Measurements from ENCODE around the gene CYTH4. TPM values are rescaled to one million over a fixed set of nuclear protein-coding genes. Genes with fewer than 3 reads are reported as not detected.

CYTH4 gene
- total RNA-seq, 2 experiments from 2014 or later = 30.5 to 34.0 TPM

DNA sequence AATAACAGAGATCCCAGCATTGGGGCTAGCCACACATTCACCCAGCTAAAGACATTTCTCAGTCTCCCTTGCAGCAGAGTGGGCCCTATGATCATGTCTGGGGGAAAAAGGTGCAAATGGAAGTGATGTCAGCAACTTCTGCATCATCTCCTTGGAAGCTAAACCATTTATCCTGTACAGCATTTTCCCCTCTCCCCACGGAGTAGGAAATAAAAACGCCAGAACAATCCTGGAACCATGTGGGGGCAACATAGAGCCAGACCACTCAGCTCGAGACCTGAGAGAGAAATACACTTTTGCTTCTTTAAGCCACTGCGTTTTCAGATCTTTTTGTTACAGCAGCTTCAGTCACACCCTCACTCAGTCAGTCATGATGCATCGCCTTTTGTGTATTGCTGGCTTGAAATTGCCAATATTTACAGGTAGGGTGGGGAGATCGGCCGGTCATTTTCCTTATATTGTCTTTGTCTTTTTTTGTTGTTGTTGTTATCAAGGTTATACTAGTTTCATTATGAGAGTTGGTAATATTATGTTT is 29.1 kb upstream of the CYTH4 start:
- Mint-ChIP-seq H3K4me1 (ENCODE audit: low read depth) (peaks cover 29% of the 10 kb centered on the region), H3K27ac (no peak overlapping the region), H3K9me3 (no peaks in the 10 kb centered on the region), H3K4me3 (no peak overlapping the region), H3K27me3 (ENCODE audit: low read depth) (no peaks in the 10 kb centered on the region), H3K36me3 (ENCODE audit: low read depth) (no peaks in the 10 kb centered on the region)
- no peak for DNase-seq
- CTCF ChIA-PET = interaction anchor here (17.7 kb wide), 1 partner anchor 7 kb away, joined by 220 read pairs; no protein-coding TSS in a partner anchor
- intact Hi-C loops (cut with micrococcal nuclease) = no loop called here

DNA sequence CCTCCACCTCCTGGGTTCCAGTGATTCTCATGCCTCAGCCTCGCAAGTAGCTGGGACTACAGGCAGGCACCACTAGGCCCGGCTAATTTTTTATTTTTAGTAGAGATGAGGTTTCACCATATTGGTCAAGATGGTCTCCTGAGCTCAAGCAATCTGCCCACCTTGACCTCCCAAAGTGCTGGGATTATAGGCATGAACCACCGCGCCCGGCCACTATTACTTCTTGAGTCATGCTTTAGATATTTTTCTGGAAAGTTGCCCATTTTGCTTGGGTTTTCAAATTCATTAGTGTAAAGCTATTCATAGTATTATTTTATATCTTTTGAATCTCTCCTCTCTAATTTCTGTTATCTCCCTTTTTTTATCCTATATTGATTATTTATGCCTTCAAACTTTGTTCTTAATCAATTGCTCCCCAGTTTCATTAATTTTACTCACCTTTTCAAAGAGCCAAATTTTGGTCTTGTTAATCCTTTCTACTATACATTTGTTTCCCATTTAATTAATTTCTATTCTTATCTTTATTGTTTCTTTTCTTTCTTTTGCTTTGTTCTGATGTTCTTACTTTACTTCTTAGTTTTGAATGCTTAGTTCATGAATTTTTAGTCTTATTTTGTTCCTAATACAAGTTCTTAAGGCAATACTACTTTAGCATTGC is 28.0 kb upstream of the CYTH4 start:
- intact Hi-C loops (cut with micrococcal nuclease) = no loop called here
- Mint-ChIP-seq H3K27me3 (ENCODE audit: low read depth) (no peaks in the 10 kb centered on the region), H3K36me3 (ENCODE audit: low read depth) (no peaks in the 10 kb centered on the region), H3K27ac (no peak overlapping the region), H3K4me3 (no peak overlapping the region), H3K4me1 (ENCODE audit: low read depth) (peaks cover 36% of the 10 kb centered on the region), H3K9me3 (no peaks in the 10 kb centered on the region)
- no peak for DNase-seq
- CTCF ChIA-PET = interaction anchor here (1.0 kb wide), 1 partner anchor 9 kb away, joined by 3 read pairs; no protein-coding TSS in a partner anchor

DNA sequence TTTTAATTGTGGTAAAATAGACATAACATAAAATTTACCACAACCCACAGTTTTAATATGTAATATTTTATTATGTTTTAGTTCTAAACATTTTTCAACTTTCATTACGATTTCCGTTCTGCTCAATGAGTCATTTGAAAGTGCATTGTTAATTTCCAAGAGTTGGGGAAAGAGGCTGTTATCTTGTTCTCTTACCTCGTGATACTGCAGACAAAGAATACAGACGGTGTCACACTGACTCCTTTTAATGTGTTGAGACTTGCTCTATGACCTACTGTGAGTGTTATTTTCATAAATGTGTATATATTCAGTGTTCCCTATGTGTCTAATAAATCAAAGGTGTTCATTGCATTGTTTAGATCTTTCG is 27.5 kb upstream of the CYTH4 start:
- no peak for DNase-seq
- Mint-ChIP-seq H3K27ac (no peak overlapping the region), H3K36me3 (ENCODE audit: low read depth) (no peaks in the 10 kb centered on the region), H3K4me3 (no peak overlapping the region), H3K27me3 (ENCODE audit: low read depth) (no peaks in the 10 kb centered on the region), H3K9me3 (no peaks in the 10 kb centered on the region), H3K4me1 (ENCODE audit: low read depth) (peaks cover 41% of the 10 kb centered on the region)
- CTCF ChIA-PET = interaction anchor here (1.0 kb wide), 1 partner anchor 10 kb away, joined by 3 read pairs; no protein-coding TSS in a partner anchor
- intact Hi-C loops (cut with micrococcal nuclease) = loop anchor here (1.0 kb wide), 1 partner anchor 11 kb away; the partner anchor contains the start of gene RAC2

DNA sequence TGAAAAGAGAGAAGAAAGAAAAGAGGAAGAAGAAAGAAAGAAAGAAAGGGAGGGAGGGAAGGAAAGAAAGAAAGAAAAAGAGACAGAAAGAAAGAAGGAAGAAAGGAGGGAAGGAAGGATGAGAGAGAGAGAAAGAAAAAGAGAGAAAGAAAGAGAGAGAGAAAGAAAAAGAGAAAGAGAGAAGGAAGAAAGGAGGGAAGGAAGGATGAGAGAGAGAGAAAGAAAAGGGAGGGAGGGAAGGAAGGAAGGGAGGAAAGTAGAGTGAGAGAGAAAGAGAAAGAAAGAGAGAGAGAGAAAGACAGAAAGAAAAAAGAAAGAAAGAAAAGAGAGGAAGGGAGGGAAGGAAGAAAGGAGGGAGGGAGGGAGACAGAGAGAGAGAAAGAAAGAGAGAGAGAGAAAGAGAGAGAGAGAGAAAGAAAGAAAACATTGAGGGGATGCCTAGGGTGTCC is 26.7 kb upstream of the CYTH4 start:
- intact Hi-C loops (cut with micrococcal nuclease) = loop anchor here (1.0 kb wide), 1 partner anchor 11 kb away; the partner anchor contains the start of gene RAC2

DNA sequence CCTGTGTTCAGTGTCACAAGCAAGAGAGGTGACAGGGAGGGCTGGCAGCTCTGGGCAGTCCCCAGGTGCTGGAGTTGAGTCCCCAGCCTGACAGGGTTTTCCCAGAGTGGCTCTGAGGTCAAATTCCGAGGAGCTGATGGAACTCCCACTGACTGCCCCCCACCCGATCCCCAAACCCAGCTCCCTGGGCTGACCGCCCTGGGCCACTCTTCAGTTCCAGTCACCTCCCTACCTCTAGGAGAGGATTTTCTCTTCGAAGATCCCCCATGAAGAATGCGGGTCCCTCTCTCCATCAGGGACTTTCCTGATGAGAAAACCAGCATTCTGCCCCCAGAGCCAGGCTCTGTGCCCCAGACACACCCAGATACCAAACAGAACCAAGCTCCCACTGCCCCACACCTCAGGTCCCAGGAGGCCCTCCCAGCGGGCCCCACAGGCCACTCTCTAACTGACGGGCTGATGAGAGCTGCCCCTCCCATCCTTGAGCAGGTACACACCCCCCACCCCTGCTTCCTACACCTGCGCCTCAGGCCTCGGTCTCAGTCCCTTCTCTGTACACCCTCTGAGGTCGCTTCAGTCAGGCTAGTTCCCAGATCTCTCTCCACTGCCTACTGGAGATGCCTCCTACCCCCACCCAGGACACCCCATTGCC is 26.1 kb upstream of the CYTH4 start:
- Mint-ChIP-seq H3K27ac (no peak overlapping the region), H3K4me1 (ENCODE audit: low read depth) (peaks cover 48% of the 10 kb centered on the region), H3K36me3 (ENCODE audit: low read depth) (no peaks in the 10 kb centered on the region), H3K4me3 (no peak overlapping the region), H3K9me3 (no peaks in the 10 kb centered on the region), H3K27me3 (ENCODE audit: low read depth) (no peaks in the 10 kb centered on the region)
- CTCF ChIA-PET = interaction anchor here (0.7 to 1.2 kb wide), 4 partner anchors 11 to 37 kb away, joined by 3 read pairs; no protein-coding TSS in a partner anchor
- DNase-seq = no peak
- intact Hi-C loops (cut with micrococcal nuclease) = no loop called here

More for the DNA sequence above, 26.7 kb upstream of the CYTH4 start:
- CTCF ChIA-PET = interaction anchor here (0.7 to 1.2 kb wide), 4 partner anchors 10 to 16 kb away, joined by 3 read pairs; no protein-coding TSS in a partner anchor
- Mint-ChIP-seq H3K36me3 (ENCODE audit: low read depth) (no peaks in the 10 kb centered on the region), H3K9me3 (no peaks in the 10 kb centered on the region), H3K27me3 (ENCODE audit: low read depth) (no peaks in the 10 kb centered on the region), H3K4me3 (no peak overlapping the region), H3K4me1 (ENCODE audit: low read depth) (peaks cover 43% of the 10 kb centered on the region), H3K27ac (no peak overlapping the region)
- no peak for DNase-seq

DNA sequence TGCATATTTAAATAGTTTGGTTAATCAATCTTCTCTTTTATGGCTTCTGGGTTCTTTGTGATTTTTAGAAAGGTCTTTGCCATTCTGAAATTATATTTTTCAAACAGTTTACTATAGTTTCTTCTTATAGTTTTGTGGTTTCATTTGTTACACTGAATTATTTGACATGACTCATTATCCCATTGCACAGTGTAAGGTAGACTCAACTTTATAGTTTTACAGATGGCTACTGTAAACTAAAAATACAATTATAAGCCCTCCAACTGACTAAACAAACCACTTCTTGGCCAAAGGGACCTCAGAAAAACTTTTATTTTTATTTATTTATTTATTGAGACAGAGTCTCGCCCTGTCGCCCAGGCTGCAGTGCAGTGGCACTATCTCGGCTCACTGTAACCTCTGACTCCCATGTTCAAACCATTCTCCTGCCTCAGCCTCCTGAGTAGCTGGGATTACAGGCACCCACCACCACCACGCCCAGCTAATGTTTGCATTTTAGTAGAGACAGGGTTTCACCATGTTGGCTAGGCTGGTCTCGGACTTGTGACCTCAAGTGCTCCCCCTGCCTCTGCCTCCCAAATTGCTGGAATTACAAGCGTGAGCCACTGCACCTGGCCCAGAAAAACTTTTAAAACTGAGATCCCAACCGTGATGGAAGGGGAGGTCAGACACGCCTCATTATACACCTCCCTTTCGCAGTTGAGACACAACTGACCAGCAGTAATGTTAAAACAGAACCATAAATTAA is 24.1 kb upstream of the CYTH4 start:
- Mint-ChIP-seq H3K27ac (peak overlapping the region; percentile 38), H3K4me1 (ENCODE audit: low read depth) (peaks cover 48% of the 10 kb centered on the region), H3K4me3 (no peak overlapping the region), H3K27me3 (ENCODE audit: low read depth) (no peaks in the 10 kb centered on the region), H3K36me3 (ENCODE audit: low read depth) (no peaks in the 10 kb centered on the region), H3K9me3 (no peaks in the 10 kb centered on the region)
- CTCF ChIA-PET = interaction anchor here (1.0 to 5.4 kb wide), 9 partner anchors 8 to 214 kb away, joined by 3 to 220 read pairs (median 5); partner anchors contain the start of gene RAC2
- intact Hi-C loops (cut with micrococcal nuclease) = no loop called here
- DNase-seq = no peak

DNA sequence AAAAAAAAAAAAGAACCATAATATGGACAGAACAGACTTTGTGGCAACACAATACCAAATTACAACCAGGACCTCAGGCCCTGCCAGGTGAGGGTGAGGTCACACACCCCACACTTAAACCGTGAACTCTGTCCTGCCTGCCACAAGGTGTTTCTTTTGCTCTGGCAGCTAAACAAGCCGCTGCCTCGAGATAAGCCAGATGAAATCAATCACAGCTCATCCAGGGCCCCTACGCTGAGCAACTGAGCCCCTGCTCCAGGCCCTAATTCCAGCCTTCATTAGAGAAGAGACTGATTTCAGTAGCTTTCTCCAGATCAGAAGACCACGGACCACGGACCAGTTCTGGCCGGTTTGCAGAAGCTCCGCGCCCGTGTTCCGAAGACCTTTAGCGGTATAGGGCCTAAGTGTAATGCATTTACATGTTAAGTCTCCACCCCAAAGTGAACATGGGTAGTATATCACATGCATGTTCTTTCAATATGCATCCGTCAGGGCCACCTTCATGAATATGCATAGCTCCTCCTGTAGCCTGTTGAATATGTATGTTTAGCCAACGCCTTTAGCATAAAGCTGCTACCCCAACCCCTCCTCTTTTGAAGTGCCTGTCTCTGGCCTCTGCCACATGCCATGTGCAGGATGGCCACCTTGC is 23.4 kb upstream of the CYTH4 start:
- Mint-ChIP-seq H3K4me1 (ENCODE audit: low read depth) (peaks cover 48% of the 10 kb centered on the region), H3K36me3 (ENCODE audit: low read depth) (no peaks in the 10 kb centered on the region), H3K27ac (no peak overlapping the region), H3K27me3 (ENCODE audit: low read depth) (no peaks in the 10 kb centered on the region), H3K4me3 (no peak overlapping the region), H3K9me3 (peaks cover 3% of the 10 kb centered on the region)
- CTCF ChIA-PET = interaction anchor here (0.7 to 5.4 kb wide), 29 partner anchors 8 to 447 kb away, joined by 3 to 220 read pairs (median 5); partner anchors contain the start of genes CYTH4 and RAC2
- DNase-seq = no peak
- intact Hi-C loops (cut with micrococcal nuclease) = loop anchor here (1.0 kb wide), 1 partner anchor 15 kb away; the partner anchor contains the start of gene RAC2

DNA sequence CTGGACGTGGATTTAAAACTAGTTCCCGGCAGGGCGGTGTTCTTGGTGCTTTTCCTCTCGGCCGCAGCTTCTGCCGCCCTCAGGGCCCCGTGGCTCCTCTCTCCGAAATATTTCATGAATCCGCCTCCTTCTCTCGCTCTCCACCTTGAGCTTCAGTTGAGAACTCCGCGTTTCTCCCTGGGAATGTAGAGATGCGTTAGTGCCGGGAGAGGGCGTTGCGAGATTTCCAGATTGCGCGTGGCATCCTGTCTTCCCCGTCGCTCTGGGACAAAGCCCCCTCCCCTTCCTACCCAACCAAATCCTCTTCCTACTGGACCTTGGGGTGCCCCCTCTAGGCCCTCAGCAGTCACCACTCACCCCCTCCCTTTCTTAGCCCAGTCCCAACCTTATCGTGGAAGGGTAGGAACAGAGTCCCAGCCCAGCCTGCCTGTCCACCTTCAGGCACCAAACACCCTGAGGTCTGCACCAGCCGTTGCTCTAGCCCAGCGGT is 22.7 kb upstream of the CYTH4 start:
- Mint-ChIP-seq H3K9me3 (peaks cover 8% of the 10 kb centered on the region), H3K27ac (peak overlapping the region; percentile 17), H3K36me3 (ENCODE audit: low read depth) (no peaks in the 10 kb centered on the region), H3K27me3 (ENCODE audit: low read depth) (no peaks in the 10 kb centered on the region), H3K4me3 (peak overlapping the region; percentile 23), H3K4me1 (ENCODE audit: low read depth) (peaks cover 45% of the 10 kb centered on the region)
- DNase-seq = peak; percentile 64
- intact Hi-C loops (cut with micrococcal nuclease) = loop anchor here (1.0 to 2.0 kb wide), 5 partner anchors 15 to 273 kb away; partner anchors contain the start of gene RAC2
- CTCF ChIA-PET = interaction anchor here (0.7 to 5.4 kb wide), 37 partner anchors 8 to 447 kb away, joined by 3 to 220 read pairs (median 5); partner anchors contain the start of genes CYTH4, MFNG and RAC2

DNA sequence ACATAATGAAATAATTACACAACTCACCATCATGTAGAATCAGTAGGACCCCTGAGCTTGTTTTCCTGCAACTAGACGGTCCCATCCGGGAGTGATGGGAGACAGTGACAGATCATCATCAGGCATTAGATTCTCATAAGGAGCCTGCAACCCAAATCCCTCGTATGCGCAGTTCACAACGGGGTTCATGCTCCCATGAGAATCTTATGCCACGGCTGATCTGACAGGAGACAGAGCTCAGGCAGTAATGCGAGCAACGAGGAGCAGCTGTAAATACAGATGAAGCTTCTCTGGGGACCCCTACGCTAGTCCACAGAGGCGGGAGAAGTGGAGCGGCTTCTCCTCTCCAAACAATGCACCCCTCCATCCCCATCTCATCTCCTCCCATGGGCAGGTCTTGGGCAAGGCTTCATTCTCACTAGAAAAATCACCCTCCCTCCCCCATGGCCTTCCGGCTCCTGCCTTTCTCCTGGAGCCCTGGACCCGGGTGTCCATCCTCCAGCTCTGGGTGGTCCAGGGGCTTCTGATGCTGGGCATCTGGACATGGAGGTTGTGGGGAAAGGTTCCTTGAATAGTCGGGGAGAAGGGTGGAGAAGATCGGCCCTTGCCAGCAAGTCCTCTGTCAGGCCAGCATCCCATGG is 22.0 kb upstream of the CYTH4 start:
- no peak for DNase-seq
- Mint-ChIP-seq H3K9me3 (peaks cover 11% of the 10 kb centered on the region), H3K4me3 (no peak overlapping the region), H3K4me1 (ENCODE audit: low read depth) (peaks cover 39% of the 10 kb centered on the region), H3K27ac (no peak overlapping the region), H3K36me3 (ENCODE audit: low read depth) (no peaks in the 10 kb centered on the region), H3K27me3 (ENCODE audit: low read depth) (no peaks in the 10 kb centered on the region)
- CTCF ChIA-PET = interaction anchor here (0.6 to 5.4 kb wide), 48 partner anchors 9 to 307 kb away, joined by 3 to 220 read pairs (median 6); partner anchors contain the start of genes CYTH4, MFNG and RAC2
- intact Hi-C loops (cut with micrococcal nuclease) = loop anchor here (1.0 to 2.0 kb wide), 4 partner anchors 61 to 274 kb away; no protein-coding TSS in a partner anchor

DNA sequence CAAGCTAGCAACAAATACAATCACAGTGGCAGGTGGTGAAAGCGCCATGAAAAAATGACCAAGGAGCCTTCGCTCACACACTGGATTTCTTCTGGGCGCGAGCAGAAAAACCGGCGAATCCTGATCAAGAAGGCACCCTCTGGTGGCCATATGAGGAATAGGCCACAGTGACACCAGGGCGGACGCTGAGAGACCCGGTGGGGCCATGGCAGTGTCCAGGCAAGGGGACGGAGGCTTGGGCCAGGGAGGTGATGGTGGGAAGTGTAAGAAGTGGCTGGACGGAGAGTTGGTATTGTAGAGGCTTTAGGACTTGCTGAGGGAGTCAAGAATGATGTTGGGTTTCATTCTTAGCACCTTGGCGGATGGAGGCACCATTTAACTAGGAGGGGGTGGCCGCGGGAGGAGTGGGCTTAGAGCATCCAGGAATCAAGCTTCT is 21.4 kb upstream of the CYTH4 start:
- CTCF ChIA-PET = interaction anchor here (0.6 to 5.4 kb wide), 42 partner anchors 9 to 322 kb away, joined by 3 to 220 read pairs (median 6); partner anchors contain the start of genes CYTH4, MFNG and RAC2
- H3K27ac Mint-ChIP-seq = no peak overlapping the region
- no peaks in the 10 kb centered on the region for H3K27me3 Mint-ChIP-seq (ENCODE audit: low read depth)
- DNase-seq = peak; percentile 75
- no peak overlapping the region for H3K4me3 Mint-ChIP-seq
- intact Hi-C loops (cut with micrococcal nuclease) = loop anchor here (1.0 to 2.0 kb wide), 6 partner anchors 23 to 275 kb away; no protein-coding TSS in a partner anchor
- H3K4me1 Mint-ChIP-seq (ENCODE audit: low read depth) = peaks cover 34% of the 10 kb centered on the region
- no peaks in the 10 kb centered on the region for H3K36me3 Mint-ChIP-seq (ENCODE audit: low read depth)
- H3K9me3 Mint-ChIP-seq = peaks cover 11% of the 10 kb centered on the region

Measured in activated naive CD4-positive, alpha-beta T cell treated with anti-CD3 and anti-CD28 coated beads for 36 hours (primary cell).